Breast epithelium (tissue), 4 donors: ENCODE data around the gene ACSM4. TPM values are rescaled to one million over a fixed set of nuclear protein-coding genes. Genes with fewer than 3 reads are reported as not detected.

Experiments
- DNase-seq, 2 donors: peaks; one replicate each; pipeline ENCODE4 v3.0.0-alpha.2; 2019; ENCODE audit warnings: low spot score in 2 of 2
- H3K27ac ChIP-seq, 2 donors: fragments of 200-600 bp; sonication (generic) in 1 of 2; one replicate each; pipeline ENCODE4 v1.5.1; 2016 to 2019; ENCODE audit warnings: mild to moderate bottlenecking in 1 of 2
- H3K27me3 ChIP-seq, 2 donors: fragments of 200-600 bp; sonication (generic) in 1 of 2; one replicate each; pipeline versions ENCODE4 v1.5.1 to v1.6.0; 2017 to 2019; ENCODE audit warnings: control low read depth in 1 of 2, mild to moderate bottlenecking in 1 of 2
- H3K36me3 ChIP-seq: fragments of 200-600 bp; one replicate; pipeline ENCODE4 v1.5.1; 2019
- H3K4me1 ChIP-seq, 2 donors: fragments of 200-600 bp; sonication (generic); one replicate each; pipeline ENCODE4 v1.5.1; 2016 to 2019; ENCODE audit warnings: control low read depth in 1 of 2
- H3K4me3 ChIP-seq, 3 donors: fragments of 200-600 bp; sonication (generic); 1 replicate in 2 of 3; 2 replicates in 1 of 3; pipeline ENCODE4 v1.5.1; 2016 to 2019; ENCODE audit warnings: mild to moderate bottlenecking in 3 of 3, moderate library complexity in 2 of 3
- H3K9me3 ChIP-seq, 2 donors: fragments of 200-600 bp; sonication (generic) in 1 of 2; one replicate each; pipeline ENCODE4 v1.5.1; 2016 to 2019; ENCODE audit warnings: control low read depth in 1 of 2
- CTCF ChIP-seq, 3 donors: fragments of 450-650 bp; IDR thresholded peaks; one replicate each; pipeline ENCODE4 v1.5.1; 2016 to 2017; ENCODE audit warnings: antibody characterized with exemption in 3 of 3, mild to moderate bottlenecking in 3 of 3, moderate library complexity in 3 of 3
- POLR2A ChIP-seq: fragments of 450-650 bp; IDR thresholded peaks from one replicate; pipeline ENCODE4 v1.6.1; 2016; ENCODE audit warnings: antibody characterized with exemption, mild to moderate bottlenecking, moderate library complexity
- POLR2AphosphoS5 ChIP-seq, 3 donors: sonication (generic); formaldehyde crosslinking; IDR thresholded peaks; one replicate each; pipeline ENCODE4 v1.6.1; 2017; ENCODE audit warnings: antibody characterized with exemption in 3 of 3
- intact Hi-C: fragments of 100-400 bp; cut with DNase I; formaldehyde crosslinking; loops from one replicate; pipeline ENCODE4 v1.15.1; 2023; ENCODE audit warnings: low total_unique reads
- total RNA-seq, 3 donors: library from RNA; depleted of rRNA; stranded (reverse); fragments of >200 nt; gene quantifications; one replicate each; pipeline ENCODE4 v1.1.0, GENCODE V29; 2016

Gene ACSM4
- total RNA-seq, 3 donors from 2014 or later, result not detected

GRCh38 chr12:7304456-7304855, 584 bp downstream of the ACSM4 start:
- no peak for TF ChIP-seq POLR2A
- TF ChIP-seq POLR2AphosphoS5 (IDR thresholded peaks at IDR 0.05), result no peak
- no peak for TF ChIP-seq CTCF (IDR thresholded peaks at IDR 0.05)
- Histone ChIP-seq H3K27me3 (no peaks in the 10 kb centered on the region), H3K9me3 (no peaks in the 10 kb centered on the region), H3K4me1 (no peaks in the 10 kb centered on the region), H3K36me3 (no peaks in the 10 kb centered on the region), H3K4me3 (no peak overlapping the region), H3K27ac (no peak overlapping the region)
- DNase-seq, result no peak
- intact Hi-C loops, result no loop called here

- Histone ChIP-seq H3K27ac (no peak overlapping the region), H3K27me3 (no peaks in the 10 kb centered on the region), H3K4me1 (no peaks in the 10 kb centered on the region), H3K9me3 (no peaks in the 10 kb centered on the region), H3K36me3 (no peaks in the 10 kb centered on the region), H3K4me3 (no peak overlapping the region)
- intact Hi-C loops, result no loop called here
- TF ChIP-seq CTCF (IDR thresholded peaks at IDR 0.05) (no peak), POLR2A (no peak), POLR2AphosphoS5 (IDR thresholded peaks at IDR 0.05) (no peak)
- DNase-seq, result no peak
These were observed 6.2 kb downstream of the ACSM4 start for GRCh38 chr12:7310070-7310469.

- no peaks in the 10 kb centered on the region for H3K27me3 ChIP-seq
- H3K36me3 ChIP-seq, result no peaks in the 10 kb centered on the region
- H3K27ac ChIP-seq, result no peak overlapping the region
- H3K4me3 ChIP-seq, result no peak overlapping the region
- H3K9me3 ChIP-seq, result no peaks in the 10 kb centered on the region
- no peaks in the 10 kb centered on the region for H3K4me1 ChIP-seq
- TF ChIP-seq POLR2AphosphoS5 (IDR thresholded peaks at IDR 0.05) (no peak), CTCF (IDR thresholded peaks at IDR 0.05) (no peak), POLR2A (no peak)
- intact Hi-C loops, result no loop called here
- no peak for DNase-seq
These were observed 16.1 kb downstream of the ACSM4 start for GRCh38 chr12:7319930-7320329.

- Histone ChIP-seq H3K9me3 (no peaks in the 10 kb centered on the region), H3K36me3 (no peaks in the 10 kb centered on the region), H3K27ac (no peak overlapping the region), H3K4me1 (no peaks in the 10 kb centered on the region), H3K27me3 (no peaks in the 10 kb centered on the region), H3K4me3 (no peak overlapping the region)
- intact Hi-C loops, result no loop called here
- no peak for TF ChIP-seq CTCF (IDR thresholded peaks at IDR 0.05)
- TF ChIP-seq POLR2AphosphoS5 (IDR thresholded peaks at IDR 0.05), result no peak
- no peak for TF ChIP-seq POLR2A
- no peak for DNase-seq
These were observed 17.8 kb downstream of the ACSM4 start for GRCh38 chr12:7321624-7322023.

- Histone ChIP-seq H3K27ac (no peak overlapping the region), H3K27me3 (no peaks in the 10 kb centered on the region), H3K9me3 (no peaks in the 10 kb centered on the region), H3K4me1 (no peaks in the 10 kb centered on the region), H3K4me3 (no peak overlapping the region), H3K36me3 (no peaks in the 10 kb centered on the region)
- intact Hi-C loops, result no loop called here
- TF ChIP-seq POLR2A (no peak), CTCF (IDR thresholded peaks at IDR 0.05) (no peak), POLR2AphosphoS5 (IDR thresholded peaks at IDR 0.05) (no peak)
- DNase-seq, result no peak
These were observed 18.7 kb downstream of the ACSM4 start for GRCh38 chr12:7322599-7322998.
